ENCODE measurements around the gene RHOT2.

RHOT2 gene

DNA sequence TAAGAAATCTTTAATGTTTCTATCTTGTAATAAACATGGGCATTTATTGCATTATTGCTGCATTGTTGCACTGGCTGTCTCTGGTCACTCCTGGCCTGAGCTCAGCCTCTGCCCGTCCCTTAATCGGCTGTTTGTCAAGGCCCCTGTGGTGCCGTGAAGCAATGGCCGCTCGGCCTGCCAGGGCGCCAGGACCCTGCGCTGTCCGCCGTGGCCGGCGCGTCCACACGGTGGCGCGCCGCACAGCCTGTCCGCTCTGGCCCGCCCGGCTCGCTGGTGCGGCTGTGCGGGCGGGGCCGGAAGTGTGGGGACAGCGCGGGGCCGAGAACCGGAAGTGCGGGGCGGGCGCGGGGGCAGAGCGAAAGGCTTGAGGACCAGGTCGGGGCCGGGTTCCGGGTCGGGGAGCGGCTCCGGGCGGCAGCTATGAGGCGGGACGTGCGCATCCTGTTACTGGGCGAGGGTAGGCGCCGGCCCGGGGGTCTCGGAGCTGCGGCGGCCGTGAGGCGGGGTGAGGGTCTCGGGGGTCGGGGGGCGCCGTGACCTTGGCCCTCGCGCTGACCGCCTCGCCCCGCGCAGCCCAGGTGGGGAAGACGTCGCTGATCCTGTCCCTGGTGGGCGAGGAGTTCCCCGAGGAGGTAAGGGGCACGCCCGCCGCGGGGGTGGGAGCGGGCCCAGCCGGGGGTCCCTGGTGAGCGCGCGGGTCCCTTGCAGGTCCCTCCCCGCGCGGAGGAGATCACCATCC, at the start of gene RHOT2:
TSS of gene RHOT2 (plus strand) at position 353 of the 739 bp plus-strand sequence. CDS start at position 421, 68 bp downstream.
- peak; percentile 71 to 88 for DNase-seq

DNA sequence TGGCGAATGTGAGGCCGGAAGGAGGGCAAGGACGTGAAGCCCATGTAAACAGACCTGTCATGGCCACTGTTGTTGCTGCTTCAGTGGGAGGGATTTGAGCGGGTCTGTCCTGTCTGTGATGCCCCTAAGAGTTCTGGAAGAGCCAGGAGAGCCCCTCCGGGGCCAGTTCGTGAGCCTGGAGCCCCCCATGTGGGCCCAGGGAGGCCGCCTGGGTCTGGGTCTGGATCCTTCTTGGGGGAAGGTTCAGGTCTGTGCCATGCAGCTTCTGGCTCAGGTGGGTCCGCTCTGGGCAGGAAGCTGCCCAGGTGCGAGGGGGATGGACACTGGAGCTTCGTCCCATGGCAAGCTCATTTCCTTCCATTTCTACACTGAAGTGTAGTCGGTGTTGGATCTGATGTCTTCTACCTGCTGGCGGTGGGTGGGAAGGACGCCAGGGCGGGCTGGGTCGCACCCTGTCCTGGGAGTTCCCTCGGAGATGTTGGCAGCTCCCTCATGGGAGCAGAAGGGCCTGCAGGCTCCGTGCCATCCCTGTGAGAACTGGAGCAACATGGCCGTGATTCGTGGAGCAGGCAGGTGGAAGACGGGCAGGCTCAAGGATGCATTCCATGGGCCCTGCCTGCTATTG, 48.3 kb upstream of the RHOT2 start:
- DNase-seq, result no peak

DNA sequence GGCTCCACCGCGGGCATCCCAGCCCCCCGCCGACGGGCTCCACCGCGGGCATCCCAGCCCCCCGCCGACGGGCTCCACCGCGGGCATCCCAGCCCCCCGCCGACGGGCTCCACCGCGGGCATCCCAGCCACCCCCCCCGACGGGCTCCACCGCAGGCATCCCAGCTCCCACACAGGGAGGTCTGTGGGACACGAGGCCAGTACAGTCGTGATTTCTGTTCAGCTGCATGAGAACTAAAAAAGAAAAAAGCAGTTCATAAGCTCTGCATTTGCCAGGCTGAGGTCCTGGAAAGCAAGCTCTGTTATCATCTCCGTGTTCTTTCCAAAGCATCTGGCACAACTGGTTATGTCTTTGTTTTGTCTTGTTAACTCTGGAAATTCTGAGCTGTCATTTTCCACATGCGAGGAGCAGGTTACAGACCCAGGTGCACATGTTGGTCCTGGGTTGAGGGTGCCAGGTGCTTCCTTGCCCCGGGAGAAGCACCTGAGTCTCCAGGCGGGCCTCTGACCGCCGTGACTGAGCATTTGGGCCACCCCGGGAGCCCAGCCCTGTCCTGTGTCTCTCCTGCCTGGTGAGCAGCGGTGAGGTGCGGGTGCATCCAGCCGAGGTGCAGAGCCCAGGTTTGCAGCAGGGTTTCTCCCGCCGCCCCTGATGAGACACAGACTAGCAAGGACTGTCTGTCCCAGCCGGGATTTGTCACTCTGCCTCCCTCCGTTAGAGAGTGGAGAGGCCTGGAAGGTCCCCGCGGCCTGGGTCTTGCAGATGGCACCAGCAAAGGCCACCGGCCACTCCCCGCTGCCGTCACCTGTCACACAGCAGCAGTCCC, 47.0 kb upstream of the RHOT2 start:
- DNase-seq, result no peak

DNA sequence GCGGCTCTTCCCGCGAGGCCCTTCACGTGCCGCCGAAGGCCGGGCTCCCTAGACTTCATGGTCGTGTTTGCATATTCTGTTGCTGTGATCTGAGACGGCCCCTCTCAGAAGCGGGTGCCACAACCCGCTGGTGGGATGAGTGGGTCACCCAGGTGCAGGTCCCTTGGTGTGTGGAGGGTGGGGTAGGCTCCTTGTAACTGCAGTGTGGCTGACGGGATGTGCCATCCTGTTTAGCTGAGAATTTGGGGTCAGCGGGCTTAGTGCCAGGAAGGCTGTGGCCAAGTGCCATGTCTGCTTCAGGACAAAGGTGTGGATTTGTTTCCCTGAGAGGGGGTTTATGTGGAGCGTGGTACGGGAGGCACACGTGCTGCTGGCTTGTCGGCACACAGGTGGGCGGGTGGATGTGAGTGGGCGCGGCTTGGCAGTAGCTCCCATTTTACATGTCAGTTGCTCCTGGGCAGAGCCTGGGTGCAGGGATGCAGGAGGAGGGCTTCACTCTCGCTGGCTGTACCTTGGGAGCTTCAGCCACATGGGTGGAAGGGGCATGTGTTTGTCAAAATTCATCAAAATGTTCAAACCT, 46.3 kb upstream of the RHOT2 start:
- DNase-seq, result no peak

DNA sequence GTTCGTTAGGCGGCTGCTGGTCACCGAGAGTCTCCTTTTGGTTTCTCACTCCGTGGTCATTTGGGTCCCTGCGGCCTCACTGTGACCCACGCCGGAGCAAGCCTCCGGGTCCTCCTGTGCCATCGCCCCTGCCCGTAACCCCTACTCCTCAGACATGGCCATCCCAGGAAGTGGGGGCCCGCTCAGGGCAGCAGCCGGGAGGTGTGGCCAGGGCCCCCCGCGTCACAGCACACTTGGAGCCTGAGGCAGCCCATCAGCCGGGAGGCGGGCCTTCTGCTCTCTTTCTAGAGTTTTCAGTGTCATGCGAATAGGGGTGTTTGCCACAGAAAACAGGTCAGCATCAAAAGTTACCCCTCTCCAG, 45.0 kb upstream of the RHOT2 start:
- DNase-seq, result no peak

DNA sequence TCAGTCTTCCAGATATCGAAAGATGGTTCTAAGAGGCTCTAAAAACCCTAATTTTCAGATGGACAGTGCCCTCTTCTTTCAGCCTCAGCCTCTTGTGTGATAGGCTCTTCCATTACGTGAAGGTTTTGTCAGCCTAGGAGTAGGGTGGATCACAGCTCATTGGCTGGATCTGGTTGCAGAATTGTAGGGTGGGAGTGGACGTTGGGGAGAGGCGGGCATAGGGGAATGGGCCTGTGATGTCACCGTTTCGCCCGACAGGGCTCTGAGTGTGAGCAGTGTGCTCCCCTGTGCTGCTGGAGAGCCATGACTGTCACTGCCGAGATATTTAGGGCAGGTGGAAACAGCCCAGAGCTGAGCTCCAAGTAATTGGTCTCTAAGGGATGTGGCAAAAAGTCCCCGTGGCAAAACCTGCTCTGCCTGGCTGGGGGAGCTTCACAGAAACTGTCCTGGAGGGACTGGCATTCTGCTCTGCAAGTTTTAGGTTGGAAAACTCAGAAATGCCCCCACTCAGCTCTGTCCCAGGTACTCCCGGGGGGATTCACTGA, 43.3 kb upstream of the RHOT2 start:
- DNase-seq, result no peak

DNA sequence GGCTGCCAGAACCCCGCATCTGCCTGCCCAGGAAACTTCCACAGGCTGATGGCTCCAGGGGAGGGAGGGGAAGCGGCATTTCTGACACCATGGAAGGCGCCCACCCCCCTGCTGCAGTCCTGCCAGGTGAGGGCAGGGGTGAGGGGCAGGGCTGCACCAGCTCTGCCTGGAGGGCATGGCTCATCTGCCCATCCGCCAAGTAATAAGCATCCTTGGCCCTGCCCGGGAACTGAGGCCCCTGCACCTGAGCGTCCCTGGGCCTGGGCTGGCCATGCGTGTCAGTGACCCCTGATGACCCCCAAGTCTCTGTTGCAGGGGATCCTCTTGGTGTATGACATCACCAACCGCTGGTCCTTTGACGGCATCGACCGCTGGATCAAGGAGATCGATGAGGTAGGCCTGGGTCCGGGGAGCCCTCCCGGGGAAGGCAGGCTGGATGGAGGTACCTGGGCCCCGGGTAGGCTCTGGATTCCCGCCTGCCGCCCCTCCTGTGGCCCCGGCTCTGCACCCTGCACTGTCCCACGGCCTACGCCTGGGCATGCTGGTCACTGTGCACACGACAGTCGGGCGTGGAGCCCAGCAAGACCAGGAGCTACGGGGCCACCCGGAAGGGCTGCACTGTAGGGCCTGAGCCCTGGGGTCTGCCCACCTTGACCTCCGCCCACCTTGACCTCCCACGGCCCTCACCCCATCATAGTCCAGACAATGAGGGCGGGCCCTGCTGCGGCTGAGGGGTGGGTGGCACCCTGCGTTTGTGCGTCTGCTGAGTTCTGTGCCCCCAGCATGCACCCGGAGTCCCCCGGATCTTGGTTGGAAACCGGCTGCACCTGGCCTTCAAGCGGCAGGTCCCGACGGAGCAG, 42.6 kb upstream of the RHOT2 start:
- no peak for DNase-seq

DNA sequence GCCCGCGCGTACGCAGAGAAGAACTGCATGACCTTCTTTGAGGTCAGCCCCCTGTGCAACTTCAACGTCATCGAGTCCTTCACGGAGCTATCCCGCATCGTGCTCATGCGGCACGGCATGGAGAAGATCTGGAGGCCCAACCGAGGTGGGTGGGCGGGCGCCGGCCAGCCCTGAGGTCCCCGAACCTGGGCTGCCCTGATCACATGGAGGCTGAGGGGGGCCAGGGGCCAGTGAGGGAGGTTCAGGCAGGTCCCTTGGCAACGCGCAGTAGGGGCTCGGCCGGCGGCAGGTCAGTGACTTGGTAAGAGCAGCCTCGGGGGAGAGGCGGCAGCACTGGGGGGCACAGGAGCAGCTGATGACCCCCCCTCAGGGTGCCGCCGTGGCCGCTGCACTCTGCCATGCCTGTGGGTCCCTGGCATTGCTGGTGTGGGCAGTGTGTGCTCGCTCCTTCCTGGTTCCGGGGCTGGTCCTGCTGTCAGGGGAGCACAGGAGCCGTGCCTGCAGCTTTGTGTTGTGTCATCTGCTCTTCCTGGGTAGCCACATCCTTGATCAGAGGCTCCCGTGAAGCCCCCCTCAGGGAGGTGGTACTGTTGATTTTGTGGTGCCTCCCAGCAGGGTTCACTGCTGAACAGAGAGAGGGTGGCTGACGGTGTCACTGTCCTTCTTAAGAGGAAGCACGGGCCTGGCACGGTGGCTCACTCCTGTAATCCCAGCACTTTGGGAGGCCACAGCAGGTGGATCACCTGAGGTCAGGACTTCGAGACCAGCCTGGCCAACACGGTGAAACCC, 41.8 kb upstream of the RHOT2 start:
- no peak for DNase-seq

DNA sequence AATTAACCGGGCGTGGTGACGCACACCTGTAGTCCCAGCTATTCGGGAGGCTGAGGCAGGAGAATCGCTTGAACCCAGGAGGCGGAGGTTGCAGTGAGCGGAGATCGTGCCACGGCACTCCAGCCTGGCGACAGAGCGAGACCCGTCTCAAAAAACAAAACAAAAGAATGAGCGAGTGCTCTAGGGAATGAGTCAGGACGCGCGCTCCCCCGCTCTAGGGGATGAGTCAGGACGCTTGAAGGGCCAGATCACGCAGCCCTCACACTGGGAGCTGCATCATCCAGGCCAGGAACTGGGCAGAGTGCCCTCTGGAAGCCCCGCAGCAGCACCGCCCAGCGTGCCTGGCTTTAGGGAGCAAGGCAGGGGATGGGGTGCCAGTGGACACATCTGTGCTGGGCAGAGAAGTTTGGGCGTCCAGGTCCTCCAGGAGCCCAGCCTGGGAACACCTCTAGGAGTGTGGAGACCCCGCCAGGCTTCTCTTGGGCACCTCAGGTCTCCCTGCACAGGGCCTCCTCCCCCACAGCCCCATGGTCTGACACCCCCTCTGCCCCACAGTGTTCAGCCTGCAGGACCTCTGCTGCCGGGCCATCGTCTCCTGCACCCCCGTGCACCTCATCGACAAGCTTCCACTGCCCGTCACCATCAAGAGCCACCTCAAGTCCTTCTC, 41.0 kb upstream of the RHOT2 start:
- no peak for DNase-seq

DNA sequence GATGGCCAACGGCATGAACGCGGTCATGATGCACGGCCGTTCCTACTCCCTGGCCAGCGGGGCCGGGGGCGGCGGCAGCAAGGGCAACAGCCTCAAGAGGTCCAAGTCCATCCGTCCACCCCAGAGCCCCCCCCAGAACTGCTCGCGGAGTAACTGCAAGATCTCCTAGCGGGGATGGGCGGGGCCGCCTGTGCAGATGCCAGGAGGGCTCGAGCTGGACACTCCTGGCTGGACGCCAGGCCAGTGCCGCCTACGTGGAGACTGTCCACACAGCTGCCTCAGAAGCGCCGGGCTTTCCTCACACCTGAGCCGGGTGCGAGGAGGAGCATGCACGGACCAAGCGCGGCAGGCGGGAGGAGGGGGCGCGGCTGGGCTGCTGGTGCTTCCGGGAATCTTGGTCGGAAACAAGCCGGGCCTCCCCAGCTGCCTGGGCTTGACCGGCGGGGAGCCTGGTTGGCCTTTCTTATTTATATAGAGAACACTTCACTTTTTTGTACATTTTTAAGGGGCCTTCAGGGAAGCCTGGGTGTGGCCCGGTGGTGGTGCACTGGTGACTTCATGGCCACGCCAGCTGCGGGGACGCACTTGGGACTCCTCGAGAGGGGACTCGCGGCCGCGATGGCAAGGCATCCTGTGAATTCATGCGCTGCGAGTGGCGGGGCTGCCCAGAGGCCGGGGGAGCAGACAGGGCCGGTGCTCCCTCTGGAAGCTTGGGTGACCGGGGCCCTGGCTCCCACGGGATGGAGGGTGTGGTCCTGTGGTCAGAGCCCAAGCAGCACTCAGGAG, 40.3 kb upstream of the RHOT2 start:
- no peak for DNase-seq

DNA sequence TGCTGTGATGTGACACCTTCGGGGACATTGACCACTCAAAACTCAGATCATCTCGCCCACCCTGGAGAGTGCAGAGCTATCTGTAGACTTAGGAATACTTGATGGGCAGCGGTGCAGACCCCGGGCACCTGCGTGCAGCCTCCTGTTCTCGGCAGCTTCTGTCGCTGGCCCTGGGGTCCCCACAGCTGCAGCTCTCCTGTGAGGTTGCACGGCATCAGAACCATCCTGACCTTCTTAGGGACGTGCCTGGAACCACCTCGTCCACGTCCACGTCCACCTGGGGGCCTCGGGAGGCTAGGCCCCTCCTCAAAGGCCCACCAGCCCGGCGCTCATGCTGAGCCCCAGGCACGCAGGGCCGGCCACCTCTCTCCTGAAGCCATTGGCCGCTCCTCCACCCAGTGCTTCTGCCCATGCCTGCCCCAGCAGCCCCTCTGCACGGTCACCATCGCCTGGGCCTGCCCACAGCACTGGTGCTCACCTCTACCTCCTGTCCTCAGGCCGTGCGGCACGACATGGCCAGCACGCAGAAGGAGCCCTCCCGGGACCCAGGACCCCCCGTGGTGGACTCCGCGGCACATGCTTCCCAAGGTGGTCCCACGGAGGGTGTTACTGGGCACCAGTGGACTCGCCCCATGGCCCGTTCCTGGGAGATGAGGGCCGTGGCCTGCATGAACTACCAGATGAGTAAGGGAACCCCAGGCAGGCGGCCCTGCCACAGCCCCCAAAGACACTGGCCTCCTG, 39.4 kb upstream of the RHOT2 start:
- DNase-seq, result no peak

DNA sequence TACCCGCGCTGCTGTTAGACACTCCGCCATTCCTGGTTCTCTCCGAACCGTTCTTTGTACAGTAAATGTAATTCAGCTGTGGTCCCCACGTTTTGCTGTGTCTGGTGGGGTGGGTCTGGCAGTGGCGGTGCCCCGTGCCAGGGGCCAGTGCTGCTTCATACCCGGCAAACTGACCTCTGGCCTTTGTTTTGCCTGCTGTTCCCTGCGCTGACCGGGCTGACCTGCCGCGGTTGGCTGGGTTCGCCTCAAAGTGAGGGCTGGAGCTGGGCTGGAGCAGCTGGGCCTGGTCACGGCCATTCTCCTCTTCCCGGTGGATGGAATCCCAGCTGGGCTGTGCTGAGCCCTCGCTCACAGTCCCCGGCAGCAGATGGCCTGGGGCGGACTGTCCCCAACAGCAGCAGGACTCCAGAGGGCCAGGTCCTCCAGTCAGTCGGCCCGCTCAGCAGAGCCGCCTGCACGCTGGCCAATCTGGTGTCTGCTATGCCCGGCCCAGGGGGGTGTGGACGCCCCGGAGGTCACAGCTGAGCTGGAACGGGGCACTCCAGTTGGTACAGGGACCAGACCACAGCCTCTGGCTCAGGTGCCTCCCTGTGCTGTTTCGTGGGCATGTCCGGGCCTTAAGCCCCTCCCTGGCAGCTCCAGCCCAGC, 38.6 kb upstream of the RHOT2 start:
- DNase-seq, result no peak

DNA sequence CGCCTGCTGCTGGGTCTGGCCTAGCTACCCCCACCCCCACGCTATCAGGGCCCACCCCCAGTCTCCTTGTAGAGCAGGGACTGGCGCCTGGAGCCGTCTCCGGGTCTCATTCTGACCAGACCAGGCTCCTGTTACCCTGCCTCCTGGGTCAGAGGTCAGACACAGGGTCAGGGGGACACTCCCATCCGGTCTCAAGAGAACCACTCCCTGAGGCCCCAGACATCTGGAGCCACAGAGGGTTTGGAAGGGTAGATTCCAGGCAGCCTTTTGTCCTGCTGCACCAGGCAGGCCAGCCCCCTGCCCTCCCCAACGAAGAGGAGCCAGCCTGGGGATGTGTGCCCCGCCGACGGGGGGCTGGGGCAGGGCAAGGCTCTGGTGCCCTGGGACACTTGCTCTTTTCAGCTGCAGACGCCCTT, 38.1 kb upstream of the RHOT2 start:
- no peak for DNase-seq

DNA sequence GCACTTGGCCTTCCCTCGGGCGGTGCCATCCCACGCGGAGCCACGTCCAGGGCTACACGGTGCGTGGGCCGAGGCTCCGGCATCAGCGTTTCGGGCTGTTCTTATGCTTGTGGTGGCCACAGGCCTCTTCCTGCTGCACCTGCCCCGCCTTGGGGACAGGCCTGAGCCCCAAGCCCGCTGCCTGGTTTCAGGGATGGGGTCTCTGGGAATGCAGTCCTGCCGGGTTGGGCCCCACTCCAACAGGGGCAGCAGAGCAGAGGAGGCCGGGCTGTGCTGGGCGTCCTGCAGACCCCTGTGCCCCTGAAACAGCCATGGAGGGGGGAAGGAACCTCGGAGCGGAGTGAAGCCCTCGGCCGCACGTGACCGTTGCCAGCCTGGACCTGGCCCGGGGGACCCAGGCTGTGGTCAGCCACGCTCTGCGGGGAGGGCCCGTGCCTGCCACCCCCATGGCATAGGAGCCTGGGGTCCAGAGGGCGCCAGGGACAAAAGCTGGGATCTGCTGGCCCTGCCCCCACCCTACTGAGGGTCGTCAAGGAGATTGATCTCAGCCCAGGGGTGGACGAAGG, 37.6 kb upstream of the RHOT2 start:
- DNase-seq, result no peak

DNA sequence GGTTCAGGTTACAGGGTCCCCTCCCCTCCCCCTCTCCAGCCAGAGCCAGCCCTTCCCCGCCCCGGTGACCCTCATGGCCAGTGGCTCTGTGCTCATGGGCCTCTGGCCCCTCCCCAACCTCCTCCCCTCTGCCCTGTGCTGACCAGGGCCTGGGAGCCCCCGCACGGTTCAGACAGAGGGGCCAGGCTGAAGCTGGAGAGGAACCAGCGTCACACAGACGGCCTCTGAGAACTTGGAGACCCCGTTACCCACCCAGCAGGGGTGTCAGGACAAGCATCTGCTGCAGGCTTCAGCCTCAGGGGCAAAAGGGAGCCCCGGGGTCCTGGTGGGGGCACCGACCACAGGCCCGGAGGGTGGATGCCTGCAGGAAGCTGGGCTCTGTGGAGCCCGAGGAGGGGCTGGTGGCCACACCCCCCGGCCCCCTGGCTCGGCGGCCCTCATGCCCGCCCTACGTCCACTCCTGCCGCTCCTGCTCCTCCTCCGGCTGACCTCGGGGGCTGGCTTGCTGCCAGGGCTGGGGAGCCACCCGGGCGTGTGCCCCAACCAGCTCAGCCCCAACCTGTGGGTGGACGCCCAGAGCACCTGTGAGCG, 37.0 kb upstream of the RHOT2 start, which contains the start of gene WFIKKN1:
TSS of gene WFIKKN1 (plus strand) at position 171 of the 591 bp plus-strand sequence. CDS start at position 440, 269 bp downstream.
- DNase-seq, result no peak

DNA sequence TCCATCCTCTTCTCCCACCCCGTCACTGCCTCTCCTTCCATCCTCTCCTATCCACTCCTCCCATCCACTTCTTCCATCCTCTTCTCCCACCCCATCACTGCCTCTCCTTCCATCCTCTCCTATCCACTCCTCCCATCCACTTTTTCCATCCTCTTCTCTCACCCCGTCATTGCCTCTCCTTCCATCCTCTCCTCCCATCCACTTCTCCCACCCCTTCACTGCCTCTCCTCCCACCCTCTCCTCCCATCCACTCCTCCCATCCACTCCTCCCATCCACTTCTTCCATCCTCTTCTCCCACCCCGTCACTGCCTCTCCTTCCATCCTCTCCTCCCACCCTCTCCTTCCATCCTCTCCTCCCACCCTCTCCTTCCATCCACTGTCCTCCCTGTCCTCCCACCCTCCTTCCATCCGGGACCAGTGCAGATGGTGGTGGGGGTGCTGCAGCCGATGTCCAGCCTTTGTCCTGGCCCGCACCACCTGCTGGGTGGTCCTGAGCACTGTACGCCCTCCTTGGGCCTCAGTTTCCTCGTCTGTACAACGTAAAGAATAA, 36.0 kb upstream of the RHOT2 start:
- no peak for DNase-seq
